CMK (cell line): ENCODE measurements around the gene LRRC43.
"Not testable (repeated sequence)": the region's sequence is repeated elsewhere in the genome, so short reads cannot be mapped to it uniquely, and the experiment has no call there.

Experiments used
- DNase-seq: peaks from one replicate; pipeline ENCODE4 v3.0.0-alpha.2; 2010; ENCODE audit warnings: low read depth

The LRRC43 gene

GRCh38 chr12:122155705-122156104 lies 27.2 kb upstream of the LRRC43 start:
- peak; percentile 71 for DNase-seq

- no peak for DNase-seq
Observed at GRCh38 chr12:122158700-122159285, 24.1 kb upstream of the LRRC43 start.

- no peak for DNase-seq
Observed at GRCh38 chr12:122159882-122160281, 23.0 kb upstream of the LRRC43 start.

GRCh38 chr12:122160761-122161160 lies 22.2 kb upstream of the LRRC43 start:
- DNase-seq = no peak

GRCh38 chr12:122161682-122162081 lies 21.2 kb upstream of the LRRC43 start:
- no peak for DNase-seq

- DNase-seq = no peak
Observed at GRCh38 chr12:122162976-122163375, 19.9 kb upstream of the LRRC43 start.

GRCh38 chr12:122166422-122167349 lies 16.2 kb upstream of the LRRC43 start:
- no peak for DNase-seq

GRCh38 chr12:122167356-122167925 lies 15.5 kb upstream of the LRRC43 start:
- no peak for DNase-seq

GRCh38 chr12:122168492-122168891 lies 14.4 kb upstream of the LRRC43 start:
- DNase-seq = no peak

- no peak for DNase-seq
Observed at GRCh38 chr12:122171399-122171798, 11.5 kb upstream of the LRRC43 start.

GRCh38 chr12:122172262-122172939 lies 10.5 kb upstream of the LRRC43 start:
- DNase-seq = no peak

- DNase-seq = no peak
Observed at GRCh38 chr12:122174155-122174845, 8.6 kb upstream of the LRRC43 start, which contains the start of gene IL31. TSS of gene IL31 (minus strand) at chr12:122174221. CDS start at chr12:122174172, 49 bp downstream.

- DNase-seq = not testable (repeated sequence)
Observed at GRCh38 chr12:122176473-122176872, 6.5 kb upstream of the LRRC43 start.

- DNase-seq = no peak
Observed at GRCh38 chr12:122183588-122183940, 641 bp downstream of the LRRC43 start.

GRCh38 chr12:122184517-122184916 lies 1.6 kb downstream of the LRRC43 start:
- peak; percentile 78 for DNase-seq

GRCh38 chr12:122185079-122185478 lies 2.2 kb downstream of the LRRC43 start:
- DNase-seq = no peak

- DNase-seq = no peak
Observed at GRCh38 chr12:122185494-122186082, 2.7 kb downstream of the LRRC43 start.

- DNase-seq = no peak
Observed at GRCh38 chr12:122187466-122187865, 4.5 kb downstream of the LRRC43 start.

GRCh38 chr12:122189626-122190475 lies 6.9 kb downstream of the LRRC43 start:
- no peak for DNase-seq

GRCh38 chr12:122190842-122191668 lies 8.1 kb downstream of the LRRC43 start:
- DNase-seq = peak; percentile 40
